Right atrium auricular region (tissue), 2 donors: ENCODE measurements around the gene TROAP. TPM values are rescaled to one million over a fixed set of nuclear protein-coding genes. Genes with fewer than 3 reads are reported as not detected.

ENCODE experiments used
- DNase-seq: peaks from one replicate; pipeline ENCODE4 v3.0.0-alpha.2; 2019; ENCODE audit warnings: low spot score
- H3K27ac ChIP-seq, 2 donors: fragments of 200-600 bp; sonication (generic); 1 replicate in 1 of 2; 2 replicates in 1 of 2; pipeline ENCODE4 v1.5.1; 2016 to 2019
- H3K27me3 ChIP-seq, 2 donors: fragments of 200-600 bp; sonication (generic); one replicate each; pipeline versions ENCODE4 v1.5.1 to v1.6.0; 2017 to 2019
- H3K36me3 ChIP-seq: fragments of 200-600 bp; sonication (generic); one replicate; pipeline ENCODE4 v1.5.1; 2016
- H3K4me1 ChIP-seq, 2 donors: fragments of 200-600 bp; sonication (generic); one replicate each; pipeline versions ENCODE4 v1.5.1 to v1.6.0; 2017 to 2019
- H3K4me3 ChIP-seq, 2 donors: fragments of 200-600 bp; sonication (generic); 1 replicate in 1 of 2; 2 replicates in 1 of 2; pipeline ENCODE4 v1.5.1; 2017 to 2019; ENCODE audit warnings: mild to moderate bottlenecking in 1 of 2, moderate library complexity in 1 of 2
- H3K9me3 ChIP-seq, 2 donors: fragments of 200-600 bp; sonication (generic); one replicate each; pipeline ENCODE4 v1.5.1; 2019
- CTCF ChIP-seq, 2 donors: fragments of 200-600 bp; sonication (generic); IDR thresholded peaks; one replicate each; pipeline ENCODE4 v1.5.1; 2019; ENCODE audit warnings: antibody characterized with exemption in 2 of 2
- total RNA-seq, 2 donors: library from RNA; depleted of rRNA; stranded (reverse); fragments of >200 nt; gene quantifications; one replicate each; pipeline ENCODE4 v1.1.0, GENCODE V29; 2016

TROAP gene
- total RNA-seq, 2 donors from 2014 or later = 0.48 TPM; not detected in 1

- peak overlapping the region in 1 of 2 donors; percentile 25 for H3K4me3 ChIP-seq
- peak; percentile 66 for DNase-seq
These were observed 29.7 kb upstream of the TROAP start for GRCh38 chr12:49293056-49293956.

DNA sequence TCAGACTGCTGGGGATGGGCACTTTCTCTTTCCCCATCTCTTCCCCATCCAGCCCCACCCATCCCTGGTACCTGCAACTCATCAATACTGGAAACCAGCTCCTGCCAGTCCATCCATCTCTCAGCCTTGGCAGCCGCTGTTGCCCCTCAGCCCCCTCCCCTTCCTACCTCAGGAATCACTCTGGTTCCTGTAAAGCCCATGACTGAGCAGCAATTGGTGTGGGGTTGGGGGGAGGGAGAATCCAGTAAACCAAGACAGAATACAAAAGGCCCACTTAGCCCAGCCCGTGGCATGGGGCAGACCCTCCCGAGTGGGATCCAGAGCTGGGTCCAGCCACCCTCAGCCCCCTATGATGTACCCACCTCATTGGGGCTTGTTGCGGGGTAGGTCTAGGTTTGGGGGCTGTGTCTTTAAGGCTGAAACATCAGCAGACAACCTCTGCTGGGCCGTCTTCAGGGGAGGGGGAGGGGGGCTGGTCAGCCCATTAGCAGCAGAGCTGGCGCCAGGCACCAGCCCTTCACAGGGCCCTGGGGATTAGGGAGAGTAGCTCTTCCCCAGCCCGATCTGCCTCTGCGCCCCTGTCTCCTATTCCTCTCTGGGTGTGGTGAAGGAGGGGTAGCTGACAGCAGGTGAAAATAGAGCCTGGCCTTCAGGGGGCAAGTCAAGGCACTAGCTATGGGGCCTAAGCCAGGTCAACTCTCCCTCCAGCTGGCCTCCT, 28.8 kb upstream of the TROAP start:
- H3K4me3 ChIP-seq = no peak overlapping the region
- peaks cover 0 to 37% of the 10 kb centered on the region in 2 donors for H3K4me1 ChIP-seq
- H3K9me3 ChIP-seq = no peaks in the 10 kb centered on the region
- no peak for TF ChIP-seq CTCF (IDR thresholded peaks at IDR 0.05)
- no peaks in the 10 kb centered on the region for H3K36me3 ChIP-seq
- DNase-seq = no peak
- no peak overlapping the region for H3K27ac ChIP-seq
- H3K27me3 ChIP-seq = peaks cover 20 to 36% of the 10 kb centered on the region in 2 donors

More at GRCh38 chr12:49293056-49293956, 29.7 kb upstream of the TROAP start:
- no peak for TF ChIP-seq CTCF (IDR thresholded peaks at IDR 0.05)
- H3K27ac ChIP-seq = no peak overlapping the region
- no peaks in the 10 kb centered on the region for H3K36me3 ChIP-seq
- H3K4me1 ChIP-seq = peaks cover 0 to 37% of the 10 kb centered on the region in 2 donors
- peaks cover 20 to 30% of the 10 kb centered on the region in 2 donors for H3K27me3 ChIP-seq
- no peaks in the 10 kb centered on the region for H3K9me3 ChIP-seq

GRCh38 chr12:49294804-49295081, 28.3 kb upstream of the TROAP start:
- H3K36me3 ChIP-seq = no peaks in the 10 kb centered on the region
- DNase-seq = no peak
- no peak overlapping the region for H3K27ac ChIP-seq
- no peak for TF ChIP-seq CTCF (IDR thresholded peaks at IDR 0.05)
- H3K27me3 ChIP-seq = peaks cover 20 to 36% of the 10 kb centered on the region in 2 donors
- H3K9me3 ChIP-seq = no peaks in the 10 kb centered on the region
- H3K4me1 ChIP-seq = peaks cover 0 to 37% of the 10 kb centered on the region in 2 donors
- no peak overlapping the region for H3K4me3 ChIP-seq

DNA sequence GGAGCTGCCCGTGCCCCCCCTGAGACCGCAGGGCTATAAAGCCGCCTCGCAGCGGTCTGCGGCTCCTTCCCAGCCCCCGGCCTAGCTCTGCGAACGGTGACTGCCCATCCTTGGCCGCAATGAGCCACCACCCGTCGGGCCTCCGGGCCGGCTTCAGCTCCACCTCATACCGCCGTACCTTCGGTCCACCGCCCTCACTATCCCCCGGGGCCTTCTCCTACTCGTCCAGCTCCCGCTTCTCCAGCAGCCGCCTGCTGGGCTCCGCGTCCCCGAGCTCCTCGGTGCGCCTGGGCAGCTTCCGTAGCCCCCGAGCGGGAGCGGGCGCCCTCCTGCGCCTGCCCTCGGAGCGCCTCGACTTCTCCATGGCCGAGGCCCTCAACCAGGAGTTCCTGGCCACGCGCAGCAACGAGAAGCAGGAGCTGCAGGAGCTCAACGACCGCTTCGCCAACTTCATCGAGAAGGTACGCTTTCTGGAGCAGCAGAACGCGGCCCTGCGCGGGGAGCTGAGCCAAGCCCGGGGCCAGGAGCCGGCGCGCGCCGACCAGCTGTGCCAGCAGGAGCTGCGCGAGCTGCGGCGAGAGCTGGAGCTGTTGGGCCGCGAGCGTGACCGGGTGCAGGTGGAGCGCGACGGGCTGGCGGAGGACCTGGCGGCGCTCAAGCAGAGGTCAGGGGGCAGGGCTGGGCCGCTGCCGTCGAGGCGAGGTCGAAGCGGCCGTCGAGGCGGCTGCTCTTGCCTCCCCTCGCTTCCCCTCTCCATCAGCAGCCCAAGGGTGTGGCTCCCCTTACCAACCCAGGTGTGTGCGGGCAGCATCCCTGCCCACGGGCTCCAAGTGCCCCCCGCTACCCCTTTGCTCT, 27.7 kb upstream of the TROAP start, which contains the start of gene PRPH:
TSS of gene PRPH (plus strand) at position 66 of the 855 bp plus-strand sequence. CDS start at position 120, 54 bp downstream.
- DNase-seq = no peak
- Histone ChIP-seq H3K4me3 (peak within 1 kb of the TSS in 1 of 2 donors; percentile 11), H3K4me1 (peaks cover 0 to 37% of the 10 kb centered on the region in 2 donors)

More for the DNA sequence above, 27.7 kb upstream of the TROAP start, which contains the start of gene PRPH:
- H3K27me3 ChIP-seq = peaks cover 20 to 36% of the 10 kb centered on the region in 2 donors
- no peaks in the 10 kb centered on the region for H3K36me3 ChIP-seq
- no peak within 1 kb of the TSS for H3K27ac ChIP-seq
- no peaks in the 10 kb centered on the region for H3K9me3 ChIP-seq
- no peak for TF ChIP-seq CTCF (IDR thresholded peaks at IDR 0.05)
